SK-N-SH treated with all-trans-retinoic acid at 6 μM for 48 hours (cell line): ENCODE data around the gene TADA3.

Source experiments
- ARNTL ChIP-seq: fragments of 450-650 bp; formaldehyde crosslinking; IDR thresholded peaks from 2 replicates; pipeline ENCODE4 v1.5.0; 2020; ENCODE audit warnings: low read depth, mild to moderate bottlenecking, moderate library complexity, borderline replicate concordance
- BACH2 ChIP-seq: fragments of 250-450 bp; sonication (Bioruptor Pico); IDR thresholded peaks from 2 replicates; pipeline ENCODE4 v1.9.0; 2021; ENCODE audit warnings: mild to moderate bottlenecking, borderline replicate concordance
- CREB5 ChIP-seq: fragments of 250-450 bp; sonication (Bioruptor Pico); IDR thresholded peaks from 2 replicates; pipeline ENCODE4 v1.5.1; 2020; ENCODE audit warnings: low read depth, mild to moderate bottlenecking, moderate library complexity
- CSDC2 ChIP-seq: fragments of 250-450 bp; sonication (Bioruptor Pico); IDR thresholded peaks from 2 replicates; pipeline ENCODE4 v1.5.0; 2020; ENCODE audit warnings: mild to moderate bottlenecking, moderate library complexity
- GLIS3 ChIP-seq: fragments of 250-450 bp; sonication (Bioruptor Pico); IDR thresholded peaks from 2 replicates; pipeline ENCODE4 v1.5.0; 2020; ENCODE audit warnings: mild to moderate bottlenecking, moderate library complexity
- ISL1 ChIP-seq: fragments of 250-450 bp; sonication (Bioruptor Pico); IDR thresholded peaks from 2 replicates; pipeline ENCODE4 v2.1.2; 2022; ENCODE audit warnings: mild to moderate bottlenecking, moderate library complexity
- OSR1 ChIP-seq: fragments of 250-450 bp; sonication (Bioruptor Pico); IDR thresholded peaks from 2 replicates; pipeline ENCODE4 v1.8.0; 2022; ENCODE audit warnings: moderate library complexity, mild to moderate bottlenecking, inconsistent platforms
- PATZ1 ChIP-seq: fragments of 250-450 bp; sonication (Bioruptor Pico); IDR thresholded peaks from 2 replicates; pipeline ENCODE4 v1.8.0; 2020; ENCODE audit warnings: mild to moderate bottlenecking, moderate library complexity, borderline replicate concordance
- PPARA ChIP-seq: fragments of 250-450 bp; sonication (Bioruptor Pico); IDR thresholded peaks from 2 replicates; pipeline ENCODE4 v1.5.0; 2020; ENCODE audit warnings: mild to moderate bottlenecking, borderline replicate concordance
- ZFP30 ChIP-seq: fragments of 450-650 bp; formaldehyde crosslinking; IDR thresholded peaks from 2 replicates; pipeline ENCODE4 v1.5.0; 2022; ENCODE audit warnings: mild to moderate bottlenecking, moderate library complexity
- TF ChIP-seq, protein P1 (sequence below): fragments of 250-450 bp; sonication (Bioruptor Pico); IDR thresholded peaks from 2 replicates; pipeline ENCODE4 v1.5.0; 2020; ENCODE audit warnings: mild to moderate bottlenecking, moderate library complexity

- TF ChIP-seq CREB5 (no peak), GLIS3 (no peak), PPARA (CRISPR knock-in tag) (no peak), ZFP30 (CRISPR knock-in tag) (no peak), PATZ1 (CRISPR knock-in tag) (no peak), OSR1 (CRISPR knock-in tag) (no peak), BACH2 (no peak), CSDC2 (no peak), ISL1 (CRISPR knock-in tag) (no peak), ARNTL (CRISPR knock-in tag) (no peak)
- TF ChIP-seq, protein P1, sequence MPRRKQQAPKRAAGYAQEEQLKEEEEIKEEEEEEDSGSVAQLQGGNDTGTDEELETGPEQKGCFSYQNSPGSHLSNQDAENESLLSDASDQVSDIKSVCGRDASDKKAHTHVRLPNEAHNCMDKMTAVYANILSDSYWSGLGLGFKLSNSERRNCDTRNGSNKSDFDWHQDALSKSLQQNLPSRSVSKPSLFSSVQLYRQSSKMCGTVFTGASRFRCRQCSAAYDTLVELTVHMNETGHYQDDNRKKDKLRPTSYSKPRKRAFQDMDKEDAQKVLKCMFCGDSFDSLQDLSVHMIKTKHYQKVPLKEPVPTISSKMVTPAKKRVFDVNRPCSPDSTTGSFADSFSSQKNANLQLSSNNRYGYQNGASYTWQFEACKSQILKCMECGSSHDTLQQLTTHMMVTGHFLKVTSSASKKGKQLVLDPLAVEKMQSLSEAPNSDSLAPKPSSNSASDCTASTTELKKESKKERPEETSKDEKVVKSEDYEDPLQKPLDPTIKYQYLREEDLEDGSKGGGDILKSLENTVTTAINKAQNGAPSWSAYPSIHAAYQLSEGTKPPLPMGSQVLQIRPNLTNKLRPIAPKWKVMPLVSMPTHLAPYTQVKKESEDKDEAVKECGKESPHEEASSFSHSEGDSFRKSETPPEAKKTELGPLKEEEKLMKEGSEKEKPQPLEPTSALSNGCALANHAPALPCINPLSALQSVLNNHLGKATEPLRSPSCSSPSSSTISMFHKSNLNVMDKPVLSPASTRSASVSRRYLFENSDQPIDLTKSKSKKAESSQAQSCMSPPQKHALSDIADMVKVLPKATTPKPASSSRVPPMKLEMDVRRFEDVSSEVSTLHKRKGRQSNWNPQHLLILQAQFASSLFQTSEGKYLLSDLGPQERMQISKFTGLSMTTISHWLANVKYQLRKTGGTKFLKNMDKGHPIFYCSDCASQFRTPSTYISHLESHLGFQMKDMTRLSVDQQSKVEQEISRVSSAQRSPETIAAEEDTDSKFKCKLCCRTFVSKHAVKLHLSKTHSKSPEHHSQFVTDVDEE (CRISPR knock-in tag) = no peak
Observed at GRCh38 chr3:9749296-9749644, 43.0 kb downstream of the TADA3 start.
